Measurements from ENCODE around the gene ERICH2.

DNA sequence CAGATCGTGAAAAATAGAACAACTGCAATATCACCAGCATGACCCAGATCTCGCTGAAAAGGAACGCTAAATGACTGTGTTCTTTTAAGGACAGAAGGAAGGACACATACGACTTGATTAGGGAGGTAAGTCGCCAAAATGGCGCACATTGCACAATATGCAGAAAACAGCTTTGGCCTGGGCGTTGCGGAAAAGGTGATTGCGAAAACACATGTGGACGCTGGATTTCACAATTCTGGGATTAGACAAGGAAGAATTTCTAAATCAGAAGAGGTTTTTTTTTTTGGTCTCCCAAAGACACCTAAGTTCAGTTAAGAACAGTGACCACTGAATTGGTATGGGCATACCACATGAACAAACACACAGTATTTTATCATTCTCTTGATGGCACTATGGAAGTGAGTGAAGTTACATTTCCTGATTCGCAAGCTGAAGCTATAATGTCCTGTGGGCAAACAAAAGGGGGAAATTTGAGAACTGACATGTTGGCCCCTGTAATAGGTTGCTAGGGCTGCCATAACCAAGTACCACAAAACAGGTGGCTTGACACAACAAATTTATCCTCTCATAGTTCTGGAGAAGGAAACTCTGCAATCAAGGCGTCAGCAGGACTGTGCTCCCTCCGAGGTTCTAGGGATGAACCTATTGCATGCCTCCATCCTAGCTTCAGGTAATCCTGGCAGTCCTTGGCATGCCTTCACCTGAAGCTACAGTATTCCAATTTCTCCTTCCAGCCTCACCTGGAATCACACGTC is 25.8 kb upstream of the ERICH2 start:
- TF ChIP-seq CTCF (IDR thresholded peaks at IDR 0.05) = no peak
- TF ChIP-seq POLR2A (IDR thresholded peaks at IDR 0.05) = no peak
